Right atrium auricular region (tissue), 2 donors: Measurements from ENCODE around the gene MLKL. TPM values are rescaled to one million over a fixed set of nuclear protein-coding genes. Genes with fewer than 3 reads are reported as not detected.

Source experiments
- DNase-seq: peaks from one replicate; pipeline ENCODE4 v3.0.0-alpha.2; 2019; ENCODE audit warnings: low spot score
- H3K27ac ChIP-seq, 2 donors: fragments of 200-600 bp; sonication (generic); 1 replicate in 1 of 2; 2 replicates in 1 of 2; pipeline ENCODE4 v1.5.1; 2016 to 2019
- H3K27me3 ChIP-seq, 2 donors: fragments of 200-600 bp; sonication (generic); one replicate each; pipeline versions ENCODE4 v1.5.1 to v1.6.0; 2017 to 2019
- H3K36me3 ChIP-seq: fragments of 200-600 bp; sonication (generic); one replicate; pipeline ENCODE4 v1.5.1; 2016
- H3K4me1 ChIP-seq, 2 donors: fragments of 200-600 bp; sonication (generic); one replicate each; pipeline versions ENCODE4 v1.5.1 to v1.6.0; 2017 to 2019
- H3K4me3 ChIP-seq, 2 donors: fragments of 200-600 bp; sonication (generic); 1 replicate in 1 of 2; 2 replicates in 1 of 2; pipeline ENCODE4 v1.5.1; 2017 to 2019; ENCODE audit warnings: mild to moderate bottlenecking in 1 of 2, moderate library complexity in 1 of 2
- H3K9me3 ChIP-seq, 2 donors: fragments of 200-600 bp; sonication (generic); one replicate each; pipeline ENCODE4 v1.5.1; 2019
- CTCF ChIP-seq, 2 donors: fragments of 200-600 bp; sonication (generic); IDR thresholded peaks; one replicate each; pipeline ENCODE4 v1.5.1; 2019; ENCODE audit warnings: antibody characterized with exemption in 2 of 2
- total RNA-seq, 2 donors: library from RNA; depleted of rRNA; stranded (reverse); fragments of >200 nt; gene quantifications; one replicate each; pipeline ENCODE4 v1.1.0, GENCODE V29; 2016

Gene MLKL
- total RNA-seq, 2 donors from 2014 or later, result 4.3 to 6.2 TPM

GRCh38 chr16:74718140-74718539 is 17.5 kb upstream of the MLKL start:
- H3K9me3 ChIP-seq, result no peaks in the 10 kb centered on the region
- H3K4me3 ChIP-seq, result no peak overlapping the region
- no peaks in the 10 kb centered on the region for H3K4me1 ChIP-seq
- DNase-seq, result no peak
- H3K36me3 ChIP-seq, result no peaks in the 10 kb centered on the region
- no peaks in the 10 kb centered on the region for H3K27me3 ChIP-seq
- H3K27ac ChIP-seq, result no peak overlapping the region
- no peak for TF ChIP-seq CTCF (IDR thresholded peaks at IDR 0.05)

- H3K27me3 ChIP-seq, result no peaks in the 10 kb centered on the region
- H3K27ac ChIP-seq, result no peak overlapping the region
- H3K36me3 ChIP-seq, result no peaks in the 10 kb centered on the region
- no peak for DNase-seq
- no peak for TF ChIP-seq CTCF (IDR thresholded peaks at IDR 0.05)
- H3K4me1 ChIP-seq, result no peaks in the 10 kb centered on the region
- no peak overlapping the region for H3K4me3 ChIP-seq
- no peaks in the 10 kb centered on the region for H3K9me3 ChIP-seq
These were observed 16.7 kb upstream of the MLKL start for GRCh38 chr16:74717367-74717766.

DNA sequence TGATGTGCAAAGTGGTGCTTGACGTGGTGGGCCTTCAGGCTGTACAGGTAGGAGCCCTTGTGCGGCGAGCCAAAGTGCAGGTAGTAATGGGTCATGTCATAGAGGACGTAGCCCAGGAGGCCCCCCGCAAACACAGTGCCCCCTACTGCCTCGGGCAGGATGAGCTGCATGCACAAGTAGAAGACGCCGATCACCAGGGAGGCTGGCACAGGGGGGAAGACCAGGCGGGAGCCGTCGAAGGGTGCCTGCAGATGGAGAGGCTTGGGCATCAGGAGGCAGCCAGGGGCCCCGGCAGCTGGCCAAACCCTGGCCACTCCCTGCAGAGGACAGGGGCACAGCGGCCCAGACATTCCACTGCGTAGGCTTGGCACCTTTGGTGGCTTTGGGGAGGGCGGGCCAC is 15.7 kb upstream of the MLKL start:
- no peak overlapping the region for H3K4me3 ChIP-seq
- no peak for DNase-seq
- H3K36me3 ChIP-seq, result no peaks in the 10 kb centered on the region
- no peak for TF ChIP-seq CTCF (IDR thresholded peaks at IDR 0.05)
- no peaks in the 10 kb centered on the region for H3K4me1 ChIP-seq
- no peaks in the 10 kb centered on the region for H3K27me3 ChIP-seq
- no peaks in the 10 kb centered on the region for H3K9me3 ChIP-seq
- no peak overlapping the region for H3K27ac ChIP-seq

DNA sequence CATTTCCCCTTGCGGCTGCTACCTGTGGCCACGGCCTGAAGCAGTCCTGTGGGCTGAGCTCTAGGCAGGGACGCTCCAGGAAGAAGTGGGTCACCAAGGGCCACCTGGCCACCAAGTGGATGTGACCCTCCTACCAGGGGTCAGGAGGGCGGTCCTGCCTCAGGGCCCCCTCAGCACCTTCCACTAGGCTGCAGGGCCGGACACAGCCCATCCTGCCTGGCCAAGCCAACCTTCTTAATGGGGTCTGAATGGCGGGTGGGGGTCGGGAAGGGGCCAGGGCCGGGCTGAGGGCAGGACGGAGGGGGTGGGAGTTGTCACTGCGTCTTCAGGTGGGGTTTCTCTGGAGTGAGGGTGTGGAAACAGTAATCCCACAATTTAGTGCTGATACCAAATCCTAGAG is 13.2 kb upstream of the MLKL start:
- H3K36me3 ChIP-seq, result no peaks in the 10 kb centered on the region
- H3K9me3 ChIP-seq, result no peaks in the 10 kb centered on the region
- no peak overlapping the region for H3K27ac ChIP-seq
- H3K4me1 ChIP-seq, result no peaks in the 10 kb centered on the region
- no peaks in the 10 kb centered on the region for H3K27me3 ChIP-seq
- H3K4me3 ChIP-seq, result no peak overlapping the region
- no peak for TF ChIP-seq CTCF (IDR thresholded peaks at IDR 0.05)
- no peak for DNase-seq

GRCh38 chr16:74713325-74713724 is 12.7 kb upstream of the MLKL start:
- H3K27ac ChIP-seq, result no peak overlapping the region
- H3K36me3 ChIP-seq, result no peaks in the 10 kb centered on the region
- DNase-seq, result no peak
- no peak overlapping the region for H3K4me3 ChIP-seq
- no peaks in the 10 kb centered on the region for H3K9me3 ChIP-seq
- H3K4me1 ChIP-seq, result no peaks in the 10 kb centered on the region
- H3K27me3 ChIP-seq, result no peaks in the 10 kb centered on the region
- TF ChIP-seq CTCF (IDR thresholded peaks at IDR 0.05), result no peak

GRCh38 chr16:74711938-74712337 is 11.3 kb upstream of the MLKL start:
- Histone ChIP-seq H3K4me3 (no peak overlapping the region), H3K4me1 (no peaks in the 10 kb centered on the region), H3K9me3 (no peaks in the 10 kb centered on the region), H3K27me3 (no peaks in the 10 kb centered on the region), H3K27ac (no peak overlapping the region), H3K36me3 (no peaks in the 10 kb centered on the region)
- TF ChIP-seq CTCF (IDR thresholded peaks at IDR 0.05), result no peak
- DNase-seq, result no peak
